COLO829 (cell line): Measurements from ENCODE around the gene COPA.
A peak's percentile ranks its signal among the peaks of the same experiment; 100 is the strongest.

Experiments used
- DNase-seq: peaks from one replicate; pipeline ENCODE4 v3.0.0; 2012; ENCODE audit warnings: low spot score

The COPA gene

DNA sequence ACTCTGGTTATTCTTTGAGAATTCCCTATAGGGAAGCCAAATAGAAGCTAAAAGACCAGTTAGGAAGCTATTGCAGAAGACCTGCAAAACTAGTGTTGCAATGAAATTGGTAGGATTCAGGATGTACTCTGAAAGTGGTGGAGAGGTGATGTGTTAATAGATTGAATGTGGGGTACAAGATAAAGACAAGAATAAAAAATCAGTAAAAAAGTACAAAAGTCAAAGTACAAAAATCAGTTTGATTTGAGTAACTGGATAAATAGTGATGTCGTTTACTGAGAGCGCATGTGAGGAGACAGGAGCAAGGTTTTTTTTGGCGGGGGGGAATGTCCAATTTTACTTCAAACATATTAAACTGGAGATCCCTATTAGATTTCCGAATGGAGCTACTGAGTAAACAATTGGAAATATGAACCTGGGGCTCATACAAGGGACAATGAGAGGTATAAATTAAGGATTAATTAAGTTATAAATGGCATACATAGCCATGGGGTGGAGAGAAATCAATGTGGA, 78.2 kb downstream of the COPA start:
- no peak for DNase-seq

DNA sequence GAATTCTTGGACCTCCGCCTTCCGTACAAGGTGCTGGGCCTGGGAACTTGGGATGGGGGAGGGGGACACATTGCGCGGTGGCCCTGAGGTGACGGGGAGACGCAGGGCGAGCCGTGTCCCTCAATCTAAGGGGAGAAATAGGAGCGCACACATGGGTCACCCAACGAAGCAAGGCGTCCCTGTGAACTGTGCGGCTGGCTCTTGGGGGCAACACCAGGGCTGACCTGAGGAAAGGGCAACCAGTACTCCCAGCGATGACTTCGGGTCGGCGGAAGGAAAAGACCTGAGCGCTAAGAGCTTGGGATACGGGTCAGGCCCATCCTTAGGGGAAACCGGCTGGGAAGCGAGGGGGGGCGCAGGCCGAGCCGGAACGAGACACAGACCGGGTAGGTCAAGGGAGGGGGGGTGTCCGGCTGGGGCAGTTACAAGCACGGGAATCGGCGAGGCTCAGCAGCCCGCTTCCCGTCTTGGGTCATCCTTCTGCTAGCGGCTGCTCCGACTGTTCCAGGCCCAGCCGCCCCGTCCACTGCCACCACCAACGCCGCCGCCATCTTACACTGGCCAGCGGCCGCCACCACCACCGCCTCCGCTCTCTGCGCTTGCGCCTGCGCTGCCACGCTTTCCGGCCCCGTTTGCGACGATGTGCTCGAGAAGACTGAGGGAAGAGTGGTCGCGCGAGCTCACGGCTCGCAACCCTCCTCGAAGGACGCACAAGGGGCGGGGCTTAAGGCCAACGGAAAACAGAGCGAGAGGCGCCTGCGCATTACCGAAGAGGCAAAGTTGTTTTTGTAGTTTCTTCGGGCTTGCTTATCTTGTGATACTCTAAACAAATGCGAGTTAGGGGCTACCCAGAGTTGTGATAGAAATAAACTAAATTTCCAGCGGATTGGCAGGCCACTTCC, 80.9 kb downstream of the COPA start, which contains the start of gene DCAF8:
Gene DCAF8 (minus strand): TSS at position 657 of the 902 bp plus-strand sequence. CDS start 18,541 bp downstream, outside the sequence.
- DNase-seq, result peak; percentile 99

DNA sequence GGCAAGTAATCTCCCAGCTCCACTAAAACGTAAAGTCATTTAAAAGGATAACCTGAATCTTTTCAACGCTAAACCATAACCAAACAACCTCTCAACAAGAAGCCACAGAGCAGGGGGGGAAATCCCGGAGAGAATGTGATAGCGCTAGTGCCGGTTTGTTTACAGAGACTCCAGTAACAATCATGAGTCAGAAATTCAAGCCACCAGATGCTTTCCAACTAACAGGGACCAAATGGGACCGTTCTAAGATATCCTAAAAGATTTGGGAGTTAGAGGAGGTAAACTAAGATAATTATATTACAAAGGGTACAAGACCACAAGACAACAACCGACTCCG, 81.5 kb downstream of the COPA start:
- DNase-seq, result peak; percentile 68

DNA sequence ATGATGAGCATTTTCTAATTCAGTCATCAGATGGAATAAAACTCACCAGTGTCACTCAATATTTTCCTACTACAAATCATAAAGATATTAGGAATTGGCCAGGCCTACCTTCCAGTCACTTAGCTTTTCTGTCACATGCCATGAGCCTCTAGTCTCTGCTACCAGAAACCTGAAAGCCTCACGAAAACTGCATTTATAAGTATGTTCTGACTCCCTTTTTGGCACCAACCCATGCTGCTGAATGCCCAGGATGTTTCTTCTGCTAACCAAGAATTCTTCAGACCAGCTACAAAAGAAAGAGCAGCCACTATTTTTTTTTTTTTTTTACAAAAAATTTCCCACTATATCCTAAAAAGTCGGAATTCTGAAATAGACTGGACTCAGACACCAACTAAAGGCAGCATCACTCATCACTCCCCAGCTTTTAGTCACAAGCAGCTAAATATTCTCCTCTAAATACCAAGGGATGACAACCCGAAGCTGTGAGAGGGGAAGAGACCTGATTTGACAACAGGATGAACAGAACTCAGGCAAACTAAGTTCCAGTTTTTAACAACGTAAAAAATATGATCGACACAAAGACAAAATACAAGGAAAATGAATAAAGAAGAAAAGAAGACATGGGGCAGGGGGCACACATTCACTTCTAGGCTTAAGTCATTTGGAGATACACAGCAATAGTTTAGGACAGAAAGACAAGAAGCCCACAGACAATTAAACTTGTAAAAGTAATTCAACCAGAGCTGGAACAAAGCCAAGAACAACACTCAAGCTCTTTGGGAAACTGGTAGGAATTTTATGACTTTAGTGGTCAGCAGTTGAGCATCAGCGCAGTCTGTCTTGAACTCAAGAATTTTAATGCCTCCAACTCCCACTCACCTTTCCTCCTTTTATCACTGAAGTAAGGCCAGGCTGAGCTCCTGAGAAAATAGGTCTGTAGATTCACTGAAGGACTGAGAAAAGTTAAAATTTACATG, 82.4 kb downstream of the COPA start:
- DNase-seq, result peak; percentile 58

DNA sequence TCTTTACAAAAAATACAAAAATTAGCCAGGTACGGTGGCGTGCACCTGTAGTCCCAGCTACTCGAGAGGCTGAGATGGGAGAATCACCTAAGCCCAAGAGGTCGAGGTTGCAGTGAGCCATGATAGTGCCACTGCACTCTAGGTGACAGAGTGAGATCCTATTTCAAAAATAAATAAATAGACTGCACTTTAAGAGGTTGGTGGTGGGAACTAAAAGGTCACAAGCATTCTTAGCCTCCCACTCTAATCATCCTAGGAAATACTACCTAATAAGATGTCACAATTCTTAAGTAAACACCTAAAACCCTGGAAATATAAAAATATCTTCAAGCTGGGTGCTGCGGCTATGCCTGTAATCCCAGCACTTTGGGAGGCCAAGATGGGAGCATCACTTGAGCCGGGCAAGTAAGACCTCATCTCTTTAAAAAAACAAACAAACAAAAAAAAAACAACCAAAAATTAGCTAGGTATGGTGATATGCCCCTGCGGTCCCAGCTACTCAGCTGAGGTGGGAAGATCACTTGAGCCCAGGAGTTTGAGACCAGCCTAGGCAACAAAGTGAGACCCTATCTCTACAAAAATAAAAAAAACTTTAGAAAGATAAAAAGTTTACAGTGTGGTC, 84.8 kb downstream of the COPA start:
- DNase-seq, result no peak

DNA sequence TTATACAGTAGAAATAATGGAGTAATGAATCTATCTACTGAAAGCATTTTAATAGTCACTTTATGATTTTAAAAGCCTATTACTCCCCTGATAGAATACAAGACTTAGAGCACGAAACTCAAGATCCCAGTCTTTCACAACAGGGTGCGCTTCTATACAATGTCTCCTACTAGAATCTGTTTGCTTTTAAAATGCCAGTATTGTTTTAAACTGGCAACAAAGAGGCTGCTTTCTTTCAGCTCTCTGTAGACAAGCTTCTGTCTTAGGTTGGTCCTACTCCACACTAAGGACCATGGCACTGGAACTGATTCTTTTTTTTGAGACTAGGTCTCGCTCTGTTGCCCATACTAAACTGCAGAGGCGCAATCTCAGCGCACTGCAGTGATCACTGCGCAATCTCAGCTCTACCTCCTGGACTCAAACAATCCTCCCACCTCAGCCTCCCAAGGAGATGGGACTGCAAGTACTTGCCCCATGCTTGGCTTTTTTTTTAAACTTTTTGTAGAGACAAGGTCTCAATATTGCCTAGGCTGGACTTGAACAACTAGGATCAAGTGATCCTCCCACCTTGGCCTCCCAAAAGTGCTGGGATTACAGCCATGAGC, 85.5 kb downstream of the COPA start:
- no peak for DNase-seq

DNA sequence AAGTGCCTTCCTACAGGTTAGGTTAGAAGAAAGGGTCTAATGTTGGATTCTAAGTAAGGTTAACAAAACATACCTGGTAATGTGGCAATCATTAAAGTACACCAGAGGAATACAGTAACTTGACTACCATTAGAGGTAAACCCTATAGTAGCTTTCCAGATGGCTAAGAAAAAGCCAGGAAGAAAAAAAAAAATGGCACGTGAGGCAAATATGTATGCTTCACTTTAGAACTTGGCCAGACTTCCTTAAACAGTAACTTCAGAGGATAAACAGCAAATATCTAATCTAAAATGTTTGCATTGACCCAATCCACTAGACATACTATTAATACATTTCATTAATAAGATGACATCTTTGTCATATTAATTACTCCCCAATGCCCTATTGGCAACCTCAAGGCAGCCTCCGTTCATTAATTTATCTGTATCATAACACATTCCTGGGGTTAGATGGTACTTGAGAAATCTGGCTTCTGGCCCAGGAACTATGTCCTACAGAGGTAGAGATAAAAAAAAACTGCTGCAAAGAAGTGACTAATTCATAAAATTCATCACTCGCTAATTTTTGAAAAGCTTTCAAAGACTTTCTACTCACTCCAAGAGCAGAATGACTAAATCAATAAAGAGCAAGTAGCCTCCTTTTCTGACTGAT, 86.5 kb downstream of the COPA start:
- DNase-seq, result peak; percentile 29

DNA sequence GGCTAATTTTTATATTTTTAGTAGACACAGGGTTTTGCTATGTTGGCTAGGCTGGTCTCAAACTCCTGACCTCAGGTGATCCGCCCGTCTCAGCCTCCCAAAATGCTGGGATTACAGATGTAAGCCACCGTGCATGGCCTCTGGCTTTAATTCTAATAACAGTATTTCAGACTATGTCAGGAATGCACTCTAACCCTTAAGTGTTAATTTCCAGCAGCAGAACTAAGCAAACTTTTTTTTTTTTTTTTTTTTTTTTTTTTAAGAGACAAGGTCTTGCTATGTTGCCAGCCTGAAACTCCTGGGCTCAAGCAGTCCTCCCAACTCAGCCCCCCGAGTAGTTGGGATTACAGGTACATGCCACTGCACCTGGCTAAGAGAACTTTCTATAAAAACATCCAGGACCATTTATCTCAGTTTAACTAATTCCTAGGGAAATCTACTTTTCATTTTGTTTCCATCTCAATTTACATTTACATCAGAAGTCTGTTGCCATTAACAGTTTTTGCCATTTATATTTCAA, 87.2 kb downstream of the COPA start:
- no peak for DNase-seq

DNA sequence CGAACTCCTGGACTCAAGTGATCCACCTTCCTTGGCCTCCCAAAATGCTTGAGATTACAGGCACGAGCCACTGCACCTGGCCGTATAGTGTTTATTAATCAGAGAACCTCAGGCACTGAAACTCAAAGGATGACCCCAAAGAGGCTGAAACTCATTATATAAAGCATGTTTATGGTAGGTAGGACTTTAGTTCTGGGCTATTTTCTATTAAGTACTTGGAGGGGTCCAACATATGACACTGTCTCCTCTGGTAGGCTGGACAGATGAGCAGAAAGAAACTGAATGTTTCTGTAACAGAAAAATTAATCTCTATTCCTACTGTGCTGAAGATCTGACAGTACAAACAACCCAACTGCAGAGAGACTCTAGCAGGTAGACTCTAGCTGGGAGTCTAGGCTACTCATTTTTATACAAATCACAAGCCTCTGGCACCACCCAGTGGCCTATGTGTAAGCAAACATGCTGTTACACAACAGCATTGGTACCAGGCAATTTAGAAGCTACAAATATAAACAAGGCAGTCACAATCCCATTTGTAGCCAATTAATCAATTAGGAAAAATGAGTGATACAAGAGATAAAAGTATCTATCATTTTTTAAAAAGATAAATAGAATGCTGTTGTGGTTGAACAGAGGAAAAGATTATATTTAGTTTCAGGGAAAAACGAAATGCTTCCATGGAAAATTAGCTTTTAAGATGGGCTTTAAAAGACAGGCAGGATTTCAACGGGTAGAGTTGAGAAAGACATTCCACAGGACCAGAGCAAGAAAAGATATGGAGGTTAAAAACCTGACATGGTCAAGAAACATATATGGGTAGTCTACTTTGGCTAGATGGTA, 91.1 kb downstream of the COPA start:
- DNase-seq, result peak; percentile 64

DNA sequence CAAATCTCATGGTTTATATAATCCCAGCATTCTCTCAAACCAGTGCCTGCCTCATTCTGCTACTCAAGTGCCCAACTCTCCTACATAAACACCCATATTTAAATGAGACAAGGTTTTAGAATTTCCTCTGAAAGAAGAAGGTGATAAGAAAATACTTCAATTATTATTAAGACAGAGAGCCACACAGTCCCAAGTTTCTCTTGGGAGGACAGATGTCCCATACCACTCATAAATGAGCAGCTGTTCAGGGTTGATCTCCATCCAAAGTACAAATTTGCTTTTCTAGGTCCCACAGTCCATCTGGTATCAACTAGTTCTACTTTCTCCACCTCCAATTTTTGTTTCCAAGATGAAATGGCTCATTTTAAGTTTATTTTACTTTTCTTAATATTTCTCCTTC, 92.0 kb downstream of the COPA start:
- no peak for DNase-seq

DNA sequence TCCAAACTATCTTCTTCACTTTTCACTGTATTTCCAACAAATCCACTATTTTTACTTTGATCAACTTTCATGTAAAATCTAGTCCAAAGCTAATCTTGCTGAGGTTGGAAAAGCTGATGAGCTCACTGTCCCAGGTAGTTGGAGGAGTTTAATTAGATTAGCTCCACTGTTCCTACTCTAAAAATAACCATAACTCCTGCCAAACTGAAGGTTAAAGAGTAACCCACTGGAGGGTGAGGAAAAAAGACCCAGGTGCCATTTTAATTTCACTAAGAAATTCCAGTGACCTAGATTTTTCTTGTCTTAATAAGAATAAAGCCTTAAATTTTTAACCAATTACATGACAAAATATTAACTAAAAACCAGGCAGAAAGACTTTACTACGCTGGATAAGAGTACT, 96.0 kb downstream of the COPA start:
- no peak for DNase-seq

DNA sequence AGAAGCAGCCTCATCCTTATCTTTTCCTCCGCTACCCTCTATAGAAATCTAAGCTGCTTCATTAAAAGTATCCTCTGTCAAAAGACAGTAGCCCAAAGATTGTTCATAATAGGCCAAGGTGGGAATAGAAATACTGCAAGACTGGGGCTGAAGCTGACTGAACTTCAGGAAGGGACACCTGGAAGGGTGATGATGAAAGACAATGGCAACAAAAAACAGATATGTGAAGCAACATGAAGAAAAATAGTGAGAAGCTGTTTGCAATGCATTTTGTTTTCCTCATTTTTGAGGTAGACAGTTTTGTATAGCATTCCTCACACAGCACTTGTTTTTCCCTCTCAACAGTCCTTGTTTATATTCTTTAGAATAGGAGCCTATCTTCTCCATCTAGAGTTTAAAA, 97.6 kb downstream of the COPA start:
- DNase-seq, result no peak

DNA sequence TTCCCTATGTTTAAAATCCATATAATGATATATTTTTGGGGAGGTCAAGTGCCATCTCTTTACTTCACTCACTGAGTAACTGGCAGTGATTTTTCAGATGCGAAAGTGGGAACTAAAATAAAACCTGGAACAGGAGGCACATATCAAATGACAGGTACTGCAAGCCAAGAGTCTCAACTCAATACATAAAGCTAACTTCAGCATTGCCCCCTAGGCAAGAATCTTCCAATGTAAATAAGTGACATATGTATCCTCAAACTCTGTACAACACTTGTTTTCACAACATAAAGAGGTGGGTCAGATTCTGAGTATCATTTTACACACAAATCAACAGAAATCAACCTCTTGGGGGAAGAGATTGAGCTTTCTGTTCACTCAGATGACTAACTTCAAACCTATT, 98.8 kb downstream of the COPA start:
- no peak for DNase-seq

DNA sequence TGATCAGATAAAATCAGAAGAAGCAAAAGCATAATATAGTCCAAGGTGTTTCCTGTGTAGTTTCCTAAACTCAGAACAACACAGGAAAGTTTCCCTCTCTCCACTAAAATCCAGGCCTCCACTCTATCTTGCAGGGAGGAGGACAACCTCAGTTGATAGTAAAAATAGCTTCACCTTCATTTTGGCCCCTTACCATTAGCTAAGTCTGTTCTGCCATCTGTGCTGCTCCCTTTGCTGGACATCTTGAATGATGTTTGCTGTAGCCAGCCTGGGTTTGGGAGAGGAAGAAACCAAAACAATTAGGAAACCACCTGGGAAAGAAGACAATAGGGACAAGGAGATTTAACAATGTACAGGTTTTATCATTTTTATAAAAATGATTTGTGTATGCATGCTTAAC, 99.3 kb downstream of the COPA start:
- no peak for DNase-seq

DNA sequence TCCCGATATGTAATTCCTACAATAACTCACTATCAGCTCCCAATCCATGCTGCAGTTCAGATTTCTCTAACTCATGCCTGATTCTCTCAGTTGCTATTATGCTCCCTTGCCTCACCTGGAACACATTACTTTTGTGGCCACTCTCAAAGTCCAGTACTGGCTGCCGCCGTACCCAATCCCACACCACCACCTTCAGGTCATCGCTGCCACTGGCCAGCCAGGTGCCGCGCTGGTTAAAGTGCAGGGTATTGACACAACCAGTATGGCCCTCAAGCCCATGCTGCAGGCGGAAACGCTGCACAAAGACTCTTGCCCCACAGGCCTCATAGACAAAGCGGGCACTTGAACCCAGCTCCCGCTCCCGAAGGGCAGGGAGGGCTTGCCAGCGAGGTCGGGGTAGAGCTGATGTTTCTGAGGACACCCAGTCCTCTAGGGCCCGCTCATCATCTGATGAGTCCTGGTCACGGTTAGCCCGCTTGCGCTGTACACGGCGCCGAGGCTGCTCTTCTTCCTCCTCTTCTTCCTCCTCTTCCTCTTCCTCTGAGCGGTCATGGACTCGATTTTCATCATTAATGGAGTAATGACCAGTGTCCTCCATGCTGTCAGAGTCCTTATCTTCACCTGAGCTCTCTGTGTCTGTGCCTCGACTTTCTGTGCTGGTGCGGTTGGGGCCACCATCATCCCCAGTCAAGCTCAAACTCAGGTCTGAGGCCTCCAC, 103.3 kb downstream of the COPA start:
- DNase-seq, result no peak
